Endothelial cell of umbilical vein (primary cell): ENCODE data around the gene CHID1.

Experiments
- EZH2 ChIP-seq: IDR thresholded peaks from 2 replicates; pipeline ENCODE4 v1.6.1; 2012; ENCODE audit warnings: borderline replicate concordance, low read depth, mild to moderate bottlenecking, moderate library complexity, low read length, inconsistent platforms; ENCODE audit not compliant: severe bottlenecking
- FOS ChIP-seq: IDR thresholded peaks from 2 replicates; pipeline ENCODE4 v1.6.1; 2011; ENCODE audit warnings: mild to moderate bottlenecking, low read length, moderate library complexity, borderline replicate concordance; ENCODE audit not compliant: insufficient read depth
- GATA2 ChIP-seq: IDR thresholded peaks from 2 replicates; pipeline ENCODE4 v1.7.0; 2011; ENCODE audit warnings: low read depth, mild to moderate bottlenecking, moderate library complexity, mixed read lengths, low read length; ENCODE audit not compliant: insufficient read length, insufficient read depth
- JUN ChIP-seq: IDR thresholded peaks from 2 replicates; pipeline ENCODE4 v1.6.1; 2011; ENCODE audit warnings: borderline replicate concordance, low read depth; ENCODE audit not compliant: insufficient read length, insufficient read depth
- MYC ChIP-seq: IDR thresholded peaks from one replicate; pipeline ENCODE4 v1.6.1; 2011; ENCODE audit warnings: mild to moderate bottlenecking, low read depth, low read length
- POLR2A ChIP-seq: IDR thresholded peaks from 2 replicates; pipeline ENCODE4 v1.6.1; 2012; ENCODE audit warnings: low read depth, mild to moderate bottlenecking, control low read depth, low read length
- POLR2AphosphoS5 ChIP-seq: IDR thresholded peaks from 2 replicates; pipeline ENCODE4 v1.6.1; 2012; ENCODE audit warnings: low read depth, mild to moderate bottlenecking, control low read depth, low read length, moderate library complexity; ENCODE audit not compliant: insufficient read depth
- TF ChIP-seq, protein P1 (sequence below), 2 donors: IDR thresholded peaks; 1 replicate in 1 of 2; 2 replicates in 1 of 2; pipeline ENCODE4 v1.5.1; 2011; ENCODE audit warnings: low read length in 2 of 2, mild to moderate bottlenecking in 2 of 2, moderate library complexity in 2 of 2, control low read depth in 1 of 2, inconsistent platforms in 1 of 2, low read depth in 1 of 2; ENCODE audit not compliant: insufficient read depth in 1 of 2; ENCODE audit errors: extremely low read depth in 1 of 2
- TF ChIP-seq, protein P2 (sequence below): IDR thresholded peaks from 2 replicates; pipeline ENCODE4 v1.6.1; 2011; ENCODE audit not compliant: insufficient read depth, insufficient read length

DNA sequence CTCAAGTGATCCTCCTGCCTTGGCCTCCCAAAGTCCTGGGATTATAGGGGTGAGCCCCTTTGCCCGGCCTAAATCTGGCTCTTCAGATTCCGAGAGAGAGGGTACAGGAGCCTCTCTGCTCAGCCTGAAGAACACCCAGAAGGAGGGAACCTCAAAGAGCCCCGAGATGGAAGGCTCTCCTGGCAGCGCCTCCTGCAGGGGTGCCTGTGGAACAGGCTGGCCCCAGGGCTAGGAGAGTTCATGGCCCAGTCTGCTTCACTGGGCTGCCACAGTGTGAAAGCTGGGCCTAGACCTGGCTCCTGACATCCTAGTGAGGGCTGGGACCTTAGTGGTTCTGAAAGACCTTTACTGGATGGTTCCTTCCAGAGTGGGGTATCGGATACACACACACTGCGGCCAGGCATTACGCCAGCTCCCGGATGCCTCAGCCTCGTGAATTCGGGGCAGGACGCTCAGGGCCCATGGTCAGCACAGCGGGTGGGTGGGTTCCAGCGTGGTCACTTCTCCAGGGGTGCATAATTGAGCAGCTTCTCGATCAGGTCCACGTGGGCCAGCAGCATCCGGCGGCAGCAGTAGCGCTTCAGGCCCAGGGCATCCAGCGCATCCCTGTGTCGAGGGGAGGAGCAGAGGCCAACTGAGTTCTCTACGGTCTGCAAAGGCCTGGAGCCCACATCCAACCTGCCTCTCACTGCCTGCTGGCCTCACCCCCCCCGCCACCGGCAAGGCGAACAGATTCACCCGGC lies 70.6 kb downstream of the CHID1 start:
- TF ChIP-seq, protein P1, sequence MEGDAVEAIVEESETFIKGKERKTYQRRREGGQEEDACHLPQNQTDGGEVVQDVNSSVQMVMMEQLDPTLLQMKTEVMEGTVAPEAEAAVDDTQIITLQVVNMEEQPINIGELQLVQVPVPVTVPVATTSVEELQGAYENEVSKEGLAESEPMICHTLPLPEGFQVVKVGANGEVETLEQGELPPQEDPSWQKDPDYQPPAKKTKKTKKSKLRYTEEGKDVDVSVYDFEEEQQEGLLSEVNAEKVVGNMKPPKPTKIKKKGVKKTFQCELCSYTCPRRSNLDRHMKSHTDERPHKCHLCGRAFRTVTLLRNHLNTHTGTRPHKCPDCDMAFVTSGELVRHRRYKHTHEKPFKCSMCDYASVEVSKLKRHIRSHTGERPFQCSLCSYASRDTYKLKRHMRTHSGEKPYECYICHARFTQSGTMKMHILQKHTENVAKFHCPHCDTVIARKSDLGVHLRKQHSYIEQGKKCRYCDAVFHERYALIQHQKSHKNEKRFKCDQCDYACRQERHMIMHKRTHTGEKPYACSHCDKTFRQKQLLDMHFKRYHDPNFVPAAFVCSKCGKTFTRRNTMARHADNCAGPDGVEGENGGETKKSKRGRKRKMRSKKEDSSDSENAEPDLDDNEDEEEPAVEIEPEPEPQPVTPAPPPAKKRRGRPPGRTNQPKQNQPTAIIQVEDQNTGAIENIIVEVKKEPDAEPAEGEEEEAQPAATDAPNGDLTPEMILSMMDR (IDR thresholded peaks at IDR 0.05; ENCODE audit: extremely low read depth in 1 of 2, insufficient read depth in 1 of 2, low read depth in 1 of 2, low read length in 2 of 2), result peak; percentile 45 to 46
- no peak for TF ChIP-seq EZH2
- no peak for TF ChIP-seq POLR2A
- TF ChIP-seq MYC, result no peak
- TF ChIP-seq POLR2AphosphoS5, result no peak
- TF ChIP-seq FOS, result no peak
- no peak for TF ChIP-seq GATA2
- TF ChIP-seq, protein P2, sequence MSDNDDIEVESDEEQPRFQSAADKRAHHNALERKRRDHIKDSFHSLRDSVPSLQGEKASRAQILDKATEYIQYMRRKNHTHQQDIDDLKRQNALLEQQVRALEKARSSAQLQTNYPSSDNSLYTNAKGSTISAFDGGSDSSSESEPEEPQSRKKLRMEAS, result no peak
- TF ChIP-seq JUN, result no peak
